NT2/D1 (cell line): ENCODE data around the gene EFCAB8.

ENCODE experiments used
- YY1 ChIP-seq: IDR thresholded peaks from 2 replicates; pipeline ENCODE4 v1.6.1; 2011; ENCODE audit not compliant: insufficient read length, insufficient read depth
- ZNF274 ChIP-seq: IDR thresholded peaks from 2 replicates; pipeline ENCODE4 v1.6.1; 2011; ENCODE audit warnings: mild to moderate bottlenecking, low read depth, low read length

- TF ChIP-seq ZNF274 (no peak), YY1 (no peak)
These were observed 103.3 kb downstream of the EFCAB8 start for GRCh38 chr20:32962053-32962452.
